Liver (tissue), 2 donors: ENCODE data around the gene FBN2.

Source experiments
- YY1 ChIP-seq: IDR thresholded peaks from 2 replicates; pipeline ENCODE4 v1.6.1; 2016; ENCODE audit warnings: antibody characterized with exemption, mild to moderate bottlenecking
- TF ChIP-seq, protein P1 (sequence below): fragments of 150-350 bp; IDR thresholded peaks from 2 replicates; pipeline ENCODE4 v1.5.1; 2017; ENCODE audit warnings: improper control_type of control experiment, low read depth, low read length; ENCODE audit not compliant: missing input control
- donor health status: healthy.

DNA sequence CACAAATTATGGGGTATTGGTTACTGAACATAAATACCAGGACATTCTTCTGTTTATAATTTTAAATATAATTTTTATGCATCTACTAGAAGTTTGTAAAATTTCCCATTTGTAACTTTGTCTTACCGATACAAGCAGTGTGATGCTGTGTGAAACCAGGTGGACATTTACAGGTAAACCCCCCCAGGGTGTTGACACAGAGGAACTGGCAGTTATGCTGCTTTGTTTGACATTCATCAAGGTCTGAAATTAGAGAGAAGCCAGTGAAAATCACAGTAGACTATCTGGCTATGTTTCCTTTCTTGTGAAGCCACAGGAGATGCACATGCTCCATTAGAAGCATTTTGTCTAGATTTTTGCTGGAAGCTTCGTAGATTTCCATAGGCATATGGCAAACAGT lies 263.6 kb downstream of the FBN2 start:
- TF ChIP-seq, protein P1, sequence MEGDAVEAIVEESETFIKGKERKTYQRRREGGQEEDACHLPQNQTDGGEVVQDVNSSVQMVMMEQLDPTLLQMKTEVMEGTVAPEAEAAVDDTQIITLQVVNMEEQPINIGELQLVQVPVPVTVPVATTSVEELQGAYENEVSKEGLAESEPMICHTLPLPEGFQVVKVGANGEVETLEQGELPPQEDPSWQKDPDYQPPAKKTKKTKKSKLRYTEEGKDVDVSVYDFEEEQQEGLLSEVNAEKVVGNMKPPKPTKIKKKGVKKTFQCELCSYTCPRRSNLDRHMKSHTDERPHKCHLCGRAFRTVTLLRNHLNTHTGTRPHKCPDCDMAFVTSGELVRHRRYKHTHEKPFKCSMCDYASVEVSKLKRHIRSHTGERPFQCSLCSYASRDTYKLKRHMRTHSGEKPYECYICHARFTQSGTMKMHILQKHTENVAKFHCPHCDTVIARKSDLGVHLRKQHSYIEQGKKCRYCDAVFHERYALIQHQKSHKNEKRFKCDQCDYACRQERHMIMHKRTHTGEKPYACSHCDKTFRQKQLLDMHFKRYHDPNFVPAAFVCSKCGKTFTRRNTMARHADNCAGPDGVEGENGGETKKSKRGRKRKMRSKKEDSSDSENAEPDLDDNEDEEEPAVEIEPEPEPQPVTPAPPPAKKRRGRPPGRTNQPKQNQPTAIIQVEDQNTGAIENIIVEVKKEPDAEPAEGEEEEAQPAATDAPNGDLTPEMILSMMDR = no peak
- TF ChIP-seq YY1 = no peak
